Measurements from ENCODE around the gene NMBR.

DNA sequence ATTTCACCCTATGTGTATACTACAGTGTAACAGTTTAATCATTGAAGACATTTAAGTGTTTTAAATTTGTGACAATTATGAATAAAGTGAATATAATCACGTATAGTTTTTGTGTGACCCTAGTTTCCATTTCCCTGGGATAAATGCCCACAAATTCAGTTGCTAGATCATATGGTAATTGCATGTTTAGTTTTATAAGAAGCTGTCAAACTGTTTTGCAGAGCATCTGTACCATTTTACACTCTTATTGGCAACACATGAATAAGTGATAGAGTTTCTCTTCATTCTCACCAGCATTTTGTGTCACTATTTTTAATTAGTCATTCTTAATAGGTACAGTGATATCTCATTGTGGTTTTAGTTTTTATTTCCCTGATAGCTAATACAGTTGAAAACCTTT lies 7.4 kb upstream of the NMBR start:
- TF ChIP-seq, protein P1, sequence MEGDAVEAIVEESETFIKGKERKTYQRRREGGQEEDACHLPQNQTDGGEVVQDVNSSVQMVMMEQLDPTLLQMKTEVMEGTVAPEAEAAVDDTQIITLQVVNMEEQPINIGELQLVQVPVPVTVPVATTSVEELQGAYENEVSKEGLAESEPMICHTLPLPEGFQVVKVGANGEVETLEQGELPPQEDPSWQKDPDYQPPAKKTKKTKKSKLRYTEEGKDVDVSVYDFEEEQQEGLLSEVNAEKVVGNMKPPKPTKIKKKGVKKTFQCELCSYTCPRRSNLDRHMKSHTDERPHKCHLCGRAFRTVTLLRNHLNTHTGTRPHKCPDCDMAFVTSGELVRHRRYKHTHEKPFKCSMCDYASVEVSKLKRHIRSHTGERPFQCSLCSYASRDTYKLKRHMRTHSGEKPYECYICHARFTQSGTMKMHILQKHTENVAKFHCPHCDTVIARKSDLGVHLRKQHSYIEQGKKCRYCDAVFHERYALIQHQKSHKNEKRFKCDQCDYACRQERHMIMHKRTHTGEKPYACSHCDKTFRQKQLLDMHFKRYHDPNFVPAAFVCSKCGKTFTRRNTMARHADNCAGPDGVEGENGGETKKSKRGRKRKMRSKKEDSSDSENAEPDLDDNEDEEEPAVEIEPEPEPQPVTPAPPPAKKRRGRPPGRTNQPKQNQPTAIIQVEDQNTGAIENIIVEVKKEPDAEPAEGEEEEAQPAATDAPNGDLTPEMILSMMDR (conservative IDR thresholded peaks at IDR 0.05), result no peak
- no peak for TF ChIP-seq EZH2 (IDR thresholded peaks at IDR 0.05; ENCODE audit: low read depth)
